Left lung (tissue), 10 donors: Measurements from ENCODE around the gene SHLD1. TPM values are rescaled to one million over a fixed set of nuclear protein-coding genes. Genes with fewer than 3 reads are reported as not detected.
"Not testable (repeated sequence)": the region's sequence is repeated elsewhere in the genome, so short reads cannot be mapped to it uniquely, and the experiment has no call there.

Experiments
- ATAC-seq: fragments of 200-7000 bp; cut with Tn5 transposase; one replicate; pipeline ENCODE4 v1.9.1; 2020; ENCODE audit warnings: moderate library complexity
- DNase-seq, 4 donors: peaks; one replicate each; pipeline ENCODE4 v3.0.0-alpha.2; 2013 to 2020
- H3K27ac ChIP-seq, 2 donors: fragments of 200-600 bp; sonication (generic) in 1 of 2; one replicate each; pipeline versions ENCODE4 v1.5.0 to v1.8.0; 2020 to 2021
- H3K27me3 ChIP-seq, 2 donors: fragments of 200-600 bp; sonication (generic) in 1 of 2; one replicate each; pipeline versions ENCODE4 v1.5.0 to v1.8.0; 2020 to 2021
- H3K36me3 ChIP-seq, 2 donors: fragments of 200-600 bp; sonication (generic) in 1 of 2; one replicate each; pipeline versions ENCODE4 v1.5.0 to v1.8.0; 2020 to 2021
- H3K4me1 ChIP-seq, 2 donors: fragments of 200-600 bp; one replicate each; pipeline ENCODE4 v1.8.0; 2021
- H3K4me3 ChIP-seq, 2 donors: fragments of 200-600 bp; sonication (generic) in 1 of 2; one replicate each; pipeline versions ENCODE4 v1.5.0 to v1.8.0; 2020 to 2021; ENCODE audit warnings: mild to moderate bottlenecking in 1 of 2
- H3K9me3 ChIP-seq, 2 donors: fragments of 200-600 bp; sonication (generic) in 1 of 2; one replicate each; pipeline versions ENCODE4 v1.5.0 to v1.8.0; 2020 to 2021
- CTCF ChIP-seq, 2 donors: fragments of 200-600 bp; sonication (generic) in 1 of 2; IDR thresholded peaks; one replicate each; pipeline versions ENCODE4 v1.5.0 to v1.8.0; 2021; ENCODE audit warnings: antibody characterized with exemption in 2 of 2
- intact Hi-C, 2 donors: fragments of 100-400 bp; cut with DNase I; formaldehyde crosslinking; loops; one replicate each; pipeline versions ENCODE4 v1.11.2 to v1.14.2; 2022
- polyA plus RNA-seq, 6 donors: library from polyadenylated mRNA; unstranded; fragments of 120-200 nt; gene quantifications; one replicate each; pipeline ENCODE4 v1.2.1, GENCODE V29; 2013; ENCODE audit not compliant: insufficient read length in 6 of 6
- total RNA-seq, 2 donors: library from RNA; stranded (reverse); fragmentation: NEBNext Ultra II Directional; extraction: Animal tissue kit (Norgen Biotek cat#: 25700); gene quantifications; one replicate each; pipeline ENCODE4 v1.2.1, GENCODE V29; 2021
- donor health status: DM: no; HTN: yes; CAD: no.
- donor health status: DM: no; HTN: no; CAD: no.

Gene SHLD1
- total and polyA plus RNA-seq, 8 donors = 5.4 to 8.9 (median 7.7) TPM

GRCh38 chr20:5735845-5736510, 14.2 kb upstream of the SHLD1 start:
- Histone ChIP-seq H3K27me3 (no peaks in the 10 kb centered on the region), H3K36me3 (no peaks in the 10 kb centered on the region), H3K4me1 (peaks cover 7 to 36% of the 10 kb centered on the region in 2 donors), H3K4me3 (no peak overlapping the region), H3K9me3 (no peaks in the 10 kb centered on the region), H3K27ac (no peak overlapping the region)
- intact Hi-C loops = no loop called here
- TF ChIP-seq CTCF (IDR thresholded peaks at IDR 0.05) = no peak
- DNase-seq = peak in 2 of 4 donors; percentile 66 to 75
- no peak for ATAC-seq

GRCh38 chr20:5737619-5737953, 12.6 kb upstream of the SHLD1 start:
- TF ChIP-seq CTCF (IDR thresholded peaks at IDR 0.05) = no peak
- no peak for ATAC-seq
- intact Hi-C loops = no loop called here

DNA sequence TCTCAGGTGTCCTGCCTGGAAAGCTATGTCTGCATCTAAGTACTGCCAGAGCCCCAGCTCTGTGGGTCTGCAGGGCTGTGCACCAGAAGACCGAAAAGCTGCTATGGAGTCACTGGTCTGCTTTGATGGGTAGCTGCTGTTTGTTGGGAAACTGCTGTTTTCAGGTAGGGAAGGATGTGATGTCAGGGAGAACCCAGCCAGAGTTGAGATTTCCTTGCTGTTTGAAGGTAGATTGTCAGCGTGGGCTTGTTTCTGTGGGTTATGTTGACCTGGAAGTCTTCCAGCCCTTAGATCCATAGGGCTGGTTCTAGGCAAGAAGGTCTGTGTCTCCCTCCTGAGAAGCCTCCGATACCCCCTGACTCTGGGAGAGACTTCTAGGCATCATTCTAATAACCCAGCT, 12.2 kb upstream of the SHLD1 start:
- no peak for ATAC-seq
- TF ChIP-seq CTCF (IDR thresholded peaks at IDR 0.05) = no peak
- H3K4me3 ChIP-seq = no peak overlapping the region
- H3K27me3 ChIP-seq = no peaks in the 10 kb centered on the region
- H3K4me1 ChIP-seq = peaks cover 7 to 25% of the 10 kb centered on the region in 2 donors
- intact Hi-C loops = no loop called here
- H3K36me3 ChIP-seq = no peaks in the 10 kb centered on the region
- H3K27ac ChIP-seq = peak overlapping the region in 1 of 2 donors; percentile 57
- no peaks in the 10 kb centered on the region for H3K9me3 ChIP-seq
- DNase-seq = no peak

More at GRCh38 chr20:5737619-5737953, 12.6 kb upstream of the SHLD1 start:
- no peaks in the 10 kb centered on the region for H3K36me3 ChIP-seq
- DNase-seq = no peak
- peaks cover 7 to 25% of the 10 kb centered on the region in 2 donors for H3K4me1 ChIP-seq
- no peaks in the 10 kb centered on the region for H3K27me3 ChIP-seq
- peak overlapping the region in 1 of 2 donors; percentile 57 for H3K27ac ChIP-seq
- no peak overlapping the region for H3K4me3 ChIP-seq
- no peaks in the 10 kb centered on the region for H3K9me3 ChIP-seq

- H3K9me3 ChIP-seq, ATAC-seq, H3K27me3 ChIP-seq, H3K27ac ChIP-seq, H3K4me3 ChIP-seq, H3K36me3 ChIP-seq, intact Hi-C loops, DNase-seq: not testable (repeated sequence)
- peaks cover 7 to 25% of the 10 kb centered on the region in 2 donors for H3K4me1 ChIP-seq
Measured at GRCh38 chr20:5740643-5741042, 9.6 kb upstream of the SHLD1 start.

- no peak for TF ChIP-seq CTCF (IDR thresholded peaks at IDR 0.05)
- no peaks in the 10 kb centered on the region for H3K27me3 ChIP-seq
- no peak overlapping the region for H3K27ac ChIP-seq
- ATAC-seq = no peak
- no peak overlapping the region for H3K4me3 ChIP-seq
- no peaks in the 10 kb centered on the region for H3K36me3 ChIP-seq
- intact Hi-C loops = no loop called here
- no peaks in the 10 kb centered on the region for H3K9me3 ChIP-seq
- H3K4me1 ChIP-seq = peaks cover 7 to 22% of the 10 kb centered on the region in 2 donors
- no peak for DNase-seq
Measured at GRCh38 chr20:5741089-5741488, 9.1 kb upstream of the SHLD1 start.

DNA sequence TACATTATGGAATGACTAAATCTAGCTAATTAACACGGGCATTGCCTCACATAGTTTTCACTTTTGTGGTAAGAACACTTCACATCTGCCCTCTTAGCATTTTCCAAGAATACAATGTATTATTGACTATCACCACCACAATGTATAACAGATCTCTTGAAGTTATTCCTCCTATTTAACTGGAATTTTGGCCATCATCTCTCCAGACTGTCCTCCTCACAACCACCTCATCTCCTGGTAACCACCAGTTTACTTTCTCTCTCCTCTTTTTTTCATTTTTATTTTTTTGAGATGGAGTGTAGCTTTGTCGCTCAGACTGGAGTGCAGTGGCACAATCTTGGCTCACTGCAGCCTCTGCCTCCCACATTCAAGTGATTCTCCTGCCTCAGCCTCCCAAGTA, 8.2 kb upstream of the SHLD1 start:
- intact Hi-C loops = no loop called here
- DNase-seq = peak in 2 of 4 donors; percentile 46 to 63
- H3K9me3 ChIP-seq = no peaks in the 10 kb centered on the region

More for the DNA sequence above, 8.2 kb upstream of the SHLD1 start:
- H3K27ac ChIP-seq = no peak overlapping the region
- no peak for ATAC-seq
- H3K4me3 ChIP-seq = no peak overlapping the region
- H3K36me3 ChIP-seq = no peaks in the 10 kb centered on the region
- peaks cover 4 to 12% of the 10 kb centered on the region in 2 donors for H3K4me1 ChIP-seq
- no peaks in the 10 kb centered on the region for H3K27me3 ChIP-seq
- no peak for TF ChIP-seq CTCF (IDR thresholded peaks at IDR 0.05)
